HG02973 (cell line): ENCODE data around the gene PSAP.
"Not testable (repeated sequence)": the region's sequence is repeated elsewhere in the genome, so short reads cannot be mapped to it uniquely, and the experiment has no call there.

Experiments
- ATAC-seq: cut with Tn5 transposase; IDR thresholded peaks from one replicate; pipeline ENCODE4 v1.9.1; 2021; ENCODE audit warnings: moderate library complexity; ENCODE audit not compliant: unreplicated experiment

Gene PSAP

GRCh38 chr10:71874680-71875354 lies 23.8 kb upstream of the PSAP start:
- not testable (repeated sequence) for ATAC-seq

GRCh38 chr10:71873582-71874211 lies 22.6 kb upstream of the PSAP start:
- peak; percentile 94 for ATAC-seq

- not testable (repeated sequence) for ATAC-seq
Observed at GRCh38 chr10:71869601-71870000, 18.6 kb upstream of the PSAP start.

- no peak for ATAC-seq
Observed at GRCh38 chr10:71868192-71868697, 17.2 kb upstream of the PSAP start.

- ATAC-seq = no peak
Observed at GRCh38 chr10:71865561-71866041, 14.6 kb upstream of the PSAP start.

- no peak for ATAC-seq
Observed at GRCh38 chr10:71864911-71865361, 13.9 kb upstream of the PSAP start.

GRCh38 chr10:71863203-71863602 lies 12.2 kb upstream of the PSAP start:
- ATAC-seq = no peak

GRCh38 chr10:71860243-71861029 lies 9.4 kb upstream of the PSAP start:
- ATAC-seq = no peak

GRCh38 chr10:71857934-71858890 lies 7.2 kb upstream of the PSAP start:
- ATAC-seq = no peak

- no peak for ATAC-seq
Observed at GRCh38 chr10:71856619-71857018, 5.6 kb upstream of the PSAP start.

- no peak for ATAC-seq
Observed at GRCh38 chr10:71854031-71854430, 3.0 kb upstream of the PSAP start.

- no peak for ATAC-seq
Observed at GRCh38 chr10:71852355-71852937, 1.4 kb upstream of the PSAP start.

GRCh38 chr10:71851465-71852095 lies 529 bp upstream of the PSAP start:
- ATAC-seq = peak; percentile 9

- ATAC-seq = no peak
Observed at GRCh38 chr10:71850021-71850742, 869 bp downstream of the PSAP start.

- no peak for ATAC-seq
Observed at GRCh38 chr10:71849461-71849908, 1.6 kb downstream of the PSAP start.

GRCh38 chr10:71848325-71849275 lies 2.5 kb downstream of the PSAP start:
- no peak for ATAC-seq

GRCh38 chr10:71847418-71847817 lies 3.6 kb downstream of the PSAP start:
- ATAC-seq = no peak

- no peak for ATAC-seq
Observed at GRCh38 chr10:71846816-71847215, 4.2 kb downstream of the PSAP start.
